ENCODE measurements around the gene HLA-DPA1. TPM values are rescaled to one million over a fixed set of nuclear protein-coding genes. Genes with fewer than 3 reads are reported as not detected.
"Not testable (repeated sequence)": the region's sequence is repeated elsewhere in the genome, so short reads cannot be mapped to it uniquely, and the experiment has no call there.

The HLA-DPA1 gene
- total RNA-seq, 1 experiment from 2014 or later = 0.69 TPM

DNA sequence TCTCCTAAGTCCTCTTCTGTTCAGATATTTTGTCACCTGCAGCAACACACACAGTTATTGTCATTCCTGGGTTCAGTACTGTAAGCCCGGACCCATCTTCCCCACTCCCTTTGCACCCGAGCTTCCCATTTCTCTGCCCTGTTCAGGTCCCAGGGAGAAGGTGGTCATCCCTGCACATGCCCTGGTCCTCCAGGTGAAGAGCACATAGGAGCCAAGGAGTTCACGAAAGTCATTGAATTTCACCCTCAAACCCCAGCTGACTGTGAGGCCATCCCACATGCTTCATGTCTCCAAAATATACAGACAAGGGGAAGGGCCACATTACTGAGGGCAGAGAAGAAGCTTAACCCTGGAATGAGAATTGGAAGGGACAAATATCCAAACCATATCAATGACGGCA lies 8.1 kb downstream of the HLA-DPA1 start:
- CTCF ChIA-PET = interaction anchor here (0.6 kb wide), 1 partner anchor 16 kb away, joined by 3 read pairs; no protein-coding TSS in a partner anchor
- BruUV-seq (replicated peaks) = no TSS peak
- no peaks in the 10 kb centered on the region for H3K36me3 ChIP-seq (ENCODE audit: control insufficient read depth, insufficient read depth, low read length)

DNA sequence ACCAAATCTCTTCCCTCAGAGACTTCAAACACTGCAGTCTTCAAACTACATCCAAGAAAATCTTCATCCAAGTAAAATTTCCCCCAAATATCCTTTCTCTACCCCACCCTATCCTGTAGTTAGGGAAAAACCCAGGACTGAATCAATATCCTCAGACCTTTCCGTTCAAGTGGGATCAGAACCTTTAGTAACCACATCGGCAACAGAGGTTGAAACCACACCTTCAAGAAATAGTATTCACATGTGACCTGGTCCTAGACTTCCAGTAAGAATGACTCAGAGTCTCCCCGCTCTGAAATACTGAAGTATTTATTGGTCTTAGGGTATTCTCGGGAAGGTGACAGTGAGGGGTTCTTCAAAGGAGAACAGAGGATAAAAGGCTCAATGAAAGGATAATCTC lies 8.7 kb downstream of the HLA-DPA1 start:
- Histone ChIP-seq H3K4me1 (ENCODE audit: control insufficient read depth, insufficient read depth, low read length) (no peaks in the 10 kb centered on the region), H3K27ac (ENCODE audit: low read length) (no peak overlapping the region), H3K4me3 (ENCODE audit: low read depth in 2 of 2, low read length in 2 of 2) (no peak overlapping the region), H3K27me3 (ENCODE audit: control insufficient read depth, insufficient read depth, low read length) (peaks cover 16% of the 10 kb centered on the region; the same call in 1 of the 2 replicates), H3K36me3 (ENCODE audit: control insufficient read depth, insufficient read depth, low read length) (no peaks in the 10 kb centered on the region), H3K9me3 (ENCODE audit: control insufficient read depth, insufficient read depth, low read depth, low read length) (no peaks in the 10 kb centered on the region)
- ATAC-seq (no peak), DNase-seq (ENCODE audit: low read depth, low spot score) (no peak)
- intact Hi-C loops (cut with micrococcal nuclease; ENCODE audit: unreplicated experiment) (no loop called here), in situ Hi-C loops (cut with HindIII; ENCODE audit: low pct_unique_long_range_greater_than_20kb, low sequenced_read_pairs) (no loop called here)
- TF ChIP-seq POLR2AphosphoS5 (IDR thresholded peaks at IDR 0.05; ENCODE audit: low read depth, low read length) (no peak), TCF7L2 (IDR thresholded peaks at IDR 0.05; ENCODE audit: low read depth, low read length) (no peak), SIN3A (IDR thresholded peaks at IDR 0.05; ENCODE audit: borderline replicate concordance, insufficient read depth, low read depth, low read length) (no peak), REST (IDR thresholded peaks at IDR 0.05; ENCODE audit: insufficient read depth in 1 of 2, low read depth in 2 of 2, low read length in 1 of 2) (no peak)
- TF ChIP-seq, protein P1, sequence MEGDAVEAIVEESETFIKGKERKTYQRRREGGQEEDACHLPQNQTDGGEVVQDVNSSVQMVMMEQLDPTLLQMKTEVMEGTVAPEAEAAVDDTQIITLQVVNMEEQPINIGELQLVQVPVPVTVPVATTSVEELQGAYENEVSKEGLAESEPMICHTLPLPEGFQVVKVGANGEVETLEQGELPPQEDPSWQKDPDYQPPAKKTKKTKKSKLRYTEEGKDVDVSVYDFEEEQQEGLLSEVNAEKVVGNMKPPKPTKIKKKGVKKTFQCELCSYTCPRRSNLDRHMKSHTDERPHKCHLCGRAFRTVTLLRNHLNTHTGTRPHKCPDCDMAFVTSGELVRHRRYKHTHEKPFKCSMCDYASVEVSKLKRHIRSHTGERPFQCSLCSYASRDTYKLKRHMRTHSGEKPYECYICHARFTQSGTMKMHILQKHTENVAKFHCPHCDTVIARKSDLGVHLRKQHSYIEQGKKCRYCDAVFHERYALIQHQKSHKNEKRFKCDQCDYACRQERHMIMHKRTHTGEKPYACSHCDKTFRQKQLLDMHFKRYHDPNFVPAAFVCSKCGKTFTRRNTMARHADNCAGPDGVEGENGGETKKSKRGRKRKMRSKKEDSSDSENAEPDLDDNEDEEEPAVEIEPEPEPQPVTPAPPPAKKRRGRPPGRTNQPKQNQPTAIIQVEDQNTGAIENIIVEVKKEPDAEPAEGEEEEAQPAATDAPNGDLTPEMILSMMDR (IDR thresholded peaks at IDR 0.05) = no peak
- BruUV-seq (replicated peaks) = no TSS peak
- CTCF ChIA-PET = interaction anchor here (0.6 kb wide), 1 partner anchor 15 kb away, joined by 3 read pairs; no protein-coding TSS in a partner anchor
- POLR2A ChIA-PET = no interaction called here

More for the DNA sequence above, 8.1 kb downstream of the HLA-DPA1 start:
- in situ Hi-C loops (cut with HindIII; ENCODE audit: low pct_unique_long_range_greater_than_20kb, low sequenced_read_pairs) = no loop called here
- Histone ChIP-seq H3K27ac (ENCODE audit: low read length) (no peak overlapping the region), H3K9me3 (ENCODE audit: control insufficient read depth, insufficient read depth, low read depth, low read length) (no peaks in the 10 kb centered on the region), H3K4me1 (ENCODE audit: control insufficient read depth, insufficient read depth, low read length) (no peaks in the 10 kb centered on the region), H3K4me3 (ENCODE audit: low read depth in 2 of 2, low read length in 2 of 2) (no peak overlapping the region), H3K27me3 (ENCODE audit: control insufficient read depth, insufficient read depth, low read length) (peaks cover 16% of the 10 kb centered on the region; the same call in 1 of the 2 replicates)
- POLR2A ChIA-PET = no interaction called here
- intact Hi-C loops (cut with micrococcal nuclease; ENCODE audit: unreplicated experiment) = no loop called here
- TF ChIP-seq POLR2AphosphoS5 (IDR thresholded peaks at IDR 0.05; ENCODE audit: low read depth, low read length) = no peak
- TF ChIP-seq REST (IDR thresholded peaks at IDR 0.05; ENCODE audit: insufficient read depth in 1 of 2, low read depth in 2 of 2, low read length in 1 of 2) = no peak
- TF ChIP-seq TCF7L2 (IDR thresholded peaks at IDR 0.05; ENCODE audit: low read depth, low read length) = no peak
- TF ChIP-seq, protein P1 (IDR thresholded peaks at IDR 0.05) = no peak
- TF ChIP-seq SIN3A (IDR thresholded peaks at IDR 0.05; ENCODE audit: borderline replicate concordance, insufficient read depth, low read depth, low read length) = no peak
- ATAC-seq (no peak), DNase-seq (ENCODE audit: low read depth, low spot score) (no peak)

DNA sequence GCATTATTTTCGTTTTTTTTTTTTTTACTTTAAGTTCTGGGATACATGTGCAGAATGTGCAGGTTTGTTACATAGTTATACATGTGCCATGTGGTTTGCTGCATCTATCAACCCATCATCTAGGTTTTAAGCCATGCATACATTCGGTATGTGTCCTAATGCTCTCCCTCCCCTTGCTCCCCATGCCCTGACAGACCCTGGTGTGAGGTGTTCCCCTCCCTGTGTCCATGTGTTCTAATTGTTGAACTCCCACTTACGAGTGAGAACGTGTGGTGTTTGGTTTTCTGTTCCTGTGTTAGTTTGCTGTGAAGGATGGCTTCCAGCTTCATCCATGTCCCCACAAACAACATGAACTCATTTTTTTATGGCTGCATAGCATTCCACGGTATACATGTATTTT lies 10.0 kb downstream of the HLA-DPA1 start:
- CTCF ChIA-PET; H3K9me3 ChIP-seq (ENCODE audit: control insufficient read depth, insufficient read depth, low read depth, low read length); H3K4me1 ChIP-seq (ENCODE audit: control insufficient read depth, insufficient read depth, low read length); H3K36me3 ChIP-seq (ENCODE audit: control insufficient read depth, insufficient read depth, low read length); BruUV-seq (replicated peaks); in situ Hi-C loops (cut with HindIII; ENCODE audit: low pct_unique_long_range_greater_than_20kb, low sequenced_read_pairs); DNase-seq (ENCODE audit: low read depth, low spot score); H3K4me3 ChIP-seq (ENCODE audit: low read depth in 2 of 2, low read length in 2 of 2); H3K27ac ChIP-seq (ENCODE audit: low read length); POLR2A ChIA-PET; ATAC-seq; intact Hi-C loops (cut with micrococcal nuclease; ENCODE audit: unreplicated experiment): not testable (repeated sequence)
- peaks cover 16% of the 10 kb centered on the region; the same call in 1 of the 2 replicates for H3K27me3 ChIP-seq (ENCODE audit: control insufficient read depth, insufficient read depth, low read length)
